K562 (cell line): Measurements from ENCODE around the gene ASB10. TPM values are rescaled to one million over a fixed set of nuclear protein-coding genes. Genes with fewer than 3 reads are reported as not detected.

Experiments
- ARID2 ChIP-seq: fragments of 450-650 bp; IDR thresholded peaks from 2 replicates; pipeline ENCODE4 v1.6.1; 2017; ENCODE audit warnings: antibody characterized with exemption, mild to moderate bottlenecking
- ASH1L ChIP-seq: fragments of 450-650 bp; IDR thresholded peaks from 2 replicates; pipeline ENCODE4 v1.6.1; 2018; ENCODE audit warnings: borderline replicate concordance, mild to moderate bottlenecking, low read depth; ENCODE audit not compliant: partially characterized antibody
- ESRRB ChIP-seq: fragments of 250-450 bp; sonication (Bioruptor Pico); IDR thresholded peaks from 2 replicates; pipeline ENCODE4 v1.5.0; 2020; ENCODE audit warnings: mild to moderate bottlenecking, moderate library complexity, borderline replicate concordance
- MAX ChIP-seq: sonication (generic); formaldehyde crosslinking; IDR thresholded peaks from 2 replicates; pipeline ENCODE4 v1.9.0; 2022; ENCODE audit warnings: mild to moderate bottlenecking, missing genetic modification reagents
- MECOM ChIP-seq: fragments of 250-450 bp; sonication (Bioruptor Pico); IDR thresholded peaks from 2 replicates; pipeline ENCODE4 v1.8.0; 2022; ENCODE audit warnings: inconsistent platforms
- MLLT1 ChIP-seq, 2 experiments: fragments of 450-650 bp; IDR thresholded peaks; 2 replicates each; pipeline ENCODE4 v1.6.1; 2016
- MYC ChIP-seq, 2 experiments: fragments of 250-450 bp in 1 of 2; sonication (Bioruptor Pico) in 1 of 2; IDR thresholded peaks; 2 replicates each; pipeline versions ENCODE4 v1.5.1 to v1.6.1; 2012 to 2021; ENCODE audit warnings: low read depth in 2 of 2, borderline replicate concordance in 1 of 2, improper control_type of control experiment in 1 of 2, low read length in 1 of 2, mild to moderate bottlenecking in 1 of 2, moderate library complexity in 1 of 2
- RB1 ChIP-seq: fragments of 450-650 bp; IDR thresholded peaks from 2 replicates; pipeline ENCODE4 v1.6.1; 2017; ENCODE audit warnings: low read depth, mild to moderate bottlenecking
- RFX5 ChIP-seq: IDR thresholded peaks from 2 replicates; pipeline ENCODE4 v1.6.1; 2011; ENCODE audit warnings: low read depth, mild to moderate bottlenecking, improper control_type of control experiment, low read length
- TCF15 ChIP-seq: fragments of 250-450 bp; sonication (Bioruptor Pico); IDR thresholded peaks from 2 replicates; pipeline ENCODE4 v1.8.0; 2022; ENCODE audit warnings: moderate library complexity, mild to moderate bottlenecking, inconsistent platforms
- TEAD1 ChIP-seq, 2 experiments: fragments of 450-650 bp in 1 of 2; sonication (generic) in 1 of 2; formaldehyde crosslinking; IDR thresholded peaks; 2 replicates each; pipeline versions ENCODE4 v1.4.0 to v1.8.0; 2020 to 2022; ENCODE audit warnings: mild to moderate bottlenecking in 2 of 2, missing genetic modification reagents in 1 of 2
- ZBTB40 ChIP-seq, 2 experiments: fragments of 450-650 bp in 1 of 2; sonication (generic) in 1 of 2; formaldehyde crosslinking in 1 of 2; IDR thresholded peaks; 2 replicates each; pipeline versions ENCODE4 v1.7.1 to v1.9.0; 2016 to 2022; ENCODE audit warnings: inconsistent platforms in 1 of 2, mild to moderate bottlenecking in 1 of 2, missing genetic modification reagents in 1 of 2
- polyA plus RNA-seq, 8 experiments: library from polyadenylated mRNA; depleted of rRNA in 4 of 8; stranded (reverse) in 5 of 8; unstranded in 3 of 8; fragments of >200 nt; fragmentation: Nextera tagmentation in 2 of 8; fragmentation: Illumina TruSeq in 1 of 8; extraction: Ambion mirVana in 2 of 8; extraction: Trizol in 1 of 8; gene quantifications; 2 replicates each; pipeline versions ENCODE4 v1.2.1 to v1.2.3, GENCODE V29; 2011 to 2014; ENCODE audit warnings: inconsistent platforms in 1 of 8, missing spikeins in 1 of 8
- total RNA-seq, 7 experiments: library from RNA; depleted of rRNA in 6 of 7; stranded (reverse); fragments of >200 nt in 6 of 7; fragmentation: Illumina TruSeq in 2 of 7; extraction: Trizol in 2 of 7; gene quantifications; 2 replicates each; pipeline versions ENCODE4 v1.2.1 to v1.2.3, GENCODE V29; 2011 to 2021; ENCODE audit warnings: low replicate concordance in 1 of 7

ASB10 gene
- total and polyA plus RNA-seq, 9 of the 15 experiments (the other 6 are each of a cell fraction or from before 2014, with no cell fraction given), result not detected

GRCh38 chr7:151172273-151173141 lies 14.5 kb downstream of the ASB10 start (continued):
- TF ChIP-seq TCF15 (CRISPR knock-in tag) (no peak), MLLT1 (IDR thresholded peaks at IDR 0.05) (peak; percentile 31 to 98; a peak in 3 of 4 replicates), MAX (CRISPR knock-in tag) (0 out of 2 replicates have a peak, but pooled peaks have one; percentile 39), ZBTB40 (IDR thresholded peaks at IDR 0.05) (no peak), ZBTB40 (CRISPR knock-in tag; IDR thresholded peaks at IDR 0.05) (no peak), ASH1L (no peak), RB1 (peak; percentile 100), ESRRB (CRISPR knock-in tag) (no peak), RFX5 (peak; percentile 30; the same call in 1 of the 2 replicates), MYC (IDR thresholded peaks at IDR 0.05; ENCODE audit: low read depth, low read length) (peak; percentile 67), MYC (CRISPR knock-in tag; IDR thresholded peaks at IDR 0.05; ENCODE audit: borderline replicate concordance, low read depth) (no peak), TEAD1 (CRISPR knock-in tag; IDR thresholded peaks at IDR 0.05) (peak; percentile 82 to 94), ARID2 (peak; percentile 99), MECOM (CRISPR knock-in tag) (no peak)
